GM06990 (cell line): ENCODE measurements around the gene BAG5.

Experiments
- DNase-seq: peaks from one replicate; pipeline ENCODE4 v3.0.0-alpha.2; 2011; ENCODE audit not compliant: insufficient read length; ENCODE audit errors: extremely low read depth
- H3K27me3 ChIP-seq: replicated peaks from 2 replicates; pipeline ENCODE4 v1.6.0; 2011; ENCODE audit warnings: low read length; ENCODE audit not compliant: control insufficient read depth, insufficient read depth
- H3K36me3 ChIP-seq: 2 replicates; pipeline ENCODE4 v1.5.1; 2011; ENCODE audit warnings: low read length; ENCODE audit not compliant: control insufficient read depth, insufficient read depth
- H3K4me3 ChIP-seq: replicated peaks from 2 replicates; pipeline ENCODE4 v1.5.1; 2011; ENCODE audit warnings: low read depth, mild to moderate bottlenecking, control low read depth, low read length
- TF ChIP-seq, protein P1 (sequence below): IDR thresholded peaks from 2 replicates; pipeline ENCODE4 v1.5.1; 2011; ENCODE audit warnings: low read length, control low read depth, mild to moderate bottlenecking, inconsistent platforms; ENCODE audit not compliant: insufficient read depth, poor library complexity, severe bottlenecking

Gene BAG5

DNA sequence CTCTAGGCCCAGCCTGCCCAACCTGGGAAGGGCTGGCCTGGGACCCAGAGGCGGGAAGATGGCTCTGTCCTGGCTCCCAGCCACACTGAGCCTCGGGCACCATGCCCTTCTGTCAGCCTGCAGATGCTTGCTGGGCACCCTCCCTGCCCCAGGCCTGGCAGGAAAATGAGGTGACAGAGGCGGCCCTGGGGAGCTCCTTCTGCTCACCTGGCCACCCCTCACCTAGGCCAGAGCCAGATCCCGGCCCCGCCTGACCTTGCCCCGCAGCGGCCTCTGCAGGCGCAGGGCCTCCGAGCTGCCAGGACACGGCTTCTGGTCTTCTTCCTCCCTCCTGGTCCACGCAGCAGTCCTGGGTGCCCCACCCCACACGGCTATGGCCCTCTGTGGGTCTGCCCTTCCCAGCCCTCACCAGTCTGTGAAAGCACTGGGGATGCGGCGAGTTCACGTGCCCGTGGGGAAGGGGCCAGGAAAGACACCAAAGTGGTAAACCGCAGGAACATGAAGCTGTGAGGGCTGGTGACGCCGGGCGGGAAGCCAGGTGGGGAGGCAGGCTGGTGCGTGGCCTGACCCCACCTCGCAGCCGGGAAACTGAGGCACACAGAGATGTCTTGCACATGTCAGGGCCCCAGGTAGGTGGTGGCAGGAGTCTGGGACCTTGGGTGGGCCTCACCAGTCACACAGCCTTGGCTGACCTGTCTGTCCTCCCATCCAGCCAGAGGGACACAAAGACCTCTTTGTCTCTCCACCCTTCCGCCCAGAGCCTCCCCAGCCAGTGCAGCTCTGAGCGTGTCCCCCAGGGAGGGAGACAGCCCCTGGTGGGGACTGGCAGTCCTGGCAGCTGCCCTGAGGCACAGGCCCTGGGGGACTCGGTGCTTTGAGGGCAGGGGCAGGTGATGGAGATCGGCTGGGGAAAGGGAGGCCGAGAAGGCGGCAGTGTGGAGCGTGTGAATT lies 12.8 kb downstream of the BAG5 start:
- TF ChIP-seq, protein P1, sequence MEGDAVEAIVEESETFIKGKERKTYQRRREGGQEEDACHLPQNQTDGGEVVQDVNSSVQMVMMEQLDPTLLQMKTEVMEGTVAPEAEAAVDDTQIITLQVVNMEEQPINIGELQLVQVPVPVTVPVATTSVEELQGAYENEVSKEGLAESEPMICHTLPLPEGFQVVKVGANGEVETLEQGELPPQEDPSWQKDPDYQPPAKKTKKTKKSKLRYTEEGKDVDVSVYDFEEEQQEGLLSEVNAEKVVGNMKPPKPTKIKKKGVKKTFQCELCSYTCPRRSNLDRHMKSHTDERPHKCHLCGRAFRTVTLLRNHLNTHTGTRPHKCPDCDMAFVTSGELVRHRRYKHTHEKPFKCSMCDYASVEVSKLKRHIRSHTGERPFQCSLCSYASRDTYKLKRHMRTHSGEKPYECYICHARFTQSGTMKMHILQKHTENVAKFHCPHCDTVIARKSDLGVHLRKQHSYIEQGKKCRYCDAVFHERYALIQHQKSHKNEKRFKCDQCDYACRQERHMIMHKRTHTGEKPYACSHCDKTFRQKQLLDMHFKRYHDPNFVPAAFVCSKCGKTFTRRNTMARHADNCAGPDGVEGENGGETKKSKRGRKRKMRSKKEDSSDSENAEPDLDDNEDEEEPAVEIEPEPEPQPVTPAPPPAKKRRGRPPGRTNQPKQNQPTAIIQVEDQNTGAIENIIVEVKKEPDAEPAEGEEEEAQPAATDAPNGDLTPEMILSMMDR = no peak
- Histone ChIP-seq H3K36me3 (no peaks in the 10 kb centered on the region), H3K4me3 (no peak overlapping the region), H3K27me3 (no peaks in the 10 kb centered on the region)
- DNase-seq = peak; percentile 6

DNA sequence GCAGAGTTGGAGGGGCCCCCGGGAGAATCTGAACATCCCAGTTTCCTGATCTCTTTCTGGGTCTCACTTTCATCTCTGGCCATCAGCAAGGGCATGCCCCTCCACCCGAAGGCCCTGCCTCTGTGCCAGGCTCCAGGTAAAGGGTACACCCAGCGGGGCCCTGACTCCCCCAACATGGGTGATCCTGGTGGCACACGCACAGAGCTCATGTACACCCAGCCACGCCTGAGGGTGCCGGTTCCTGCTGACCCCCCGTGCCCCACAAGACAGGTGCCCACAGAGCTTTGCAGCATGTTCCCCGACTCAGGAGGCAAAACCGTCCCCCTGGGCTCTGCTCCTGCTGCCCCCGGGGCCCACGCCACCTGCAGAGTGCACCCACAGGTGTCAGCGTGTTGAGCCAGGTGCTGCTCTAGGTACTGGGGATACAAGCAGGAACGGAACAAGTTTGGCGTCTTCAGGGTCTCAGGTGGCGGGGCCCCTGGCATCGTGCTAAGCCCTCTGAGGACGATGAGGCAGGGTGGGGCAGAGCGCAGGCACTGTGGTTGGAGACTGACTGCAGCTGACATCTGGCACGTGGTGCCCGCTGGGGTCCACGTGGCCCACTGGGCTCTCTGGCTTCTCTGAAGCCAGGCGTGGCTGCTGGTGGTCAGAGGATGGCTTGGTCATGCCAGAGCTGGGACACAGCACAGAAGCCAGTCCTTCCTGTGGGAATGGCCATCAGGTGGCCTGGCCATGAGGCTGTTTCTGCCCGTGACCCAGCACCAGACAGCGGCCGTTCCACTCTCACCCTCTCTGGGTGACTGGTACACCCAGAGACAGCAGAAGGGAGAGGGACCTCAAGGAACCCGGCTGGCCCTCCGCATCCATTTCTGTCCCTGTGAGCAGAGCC lies 13.8 kb downstream of the BAG5 start:
- no peak for DNase-seq

DNA sequence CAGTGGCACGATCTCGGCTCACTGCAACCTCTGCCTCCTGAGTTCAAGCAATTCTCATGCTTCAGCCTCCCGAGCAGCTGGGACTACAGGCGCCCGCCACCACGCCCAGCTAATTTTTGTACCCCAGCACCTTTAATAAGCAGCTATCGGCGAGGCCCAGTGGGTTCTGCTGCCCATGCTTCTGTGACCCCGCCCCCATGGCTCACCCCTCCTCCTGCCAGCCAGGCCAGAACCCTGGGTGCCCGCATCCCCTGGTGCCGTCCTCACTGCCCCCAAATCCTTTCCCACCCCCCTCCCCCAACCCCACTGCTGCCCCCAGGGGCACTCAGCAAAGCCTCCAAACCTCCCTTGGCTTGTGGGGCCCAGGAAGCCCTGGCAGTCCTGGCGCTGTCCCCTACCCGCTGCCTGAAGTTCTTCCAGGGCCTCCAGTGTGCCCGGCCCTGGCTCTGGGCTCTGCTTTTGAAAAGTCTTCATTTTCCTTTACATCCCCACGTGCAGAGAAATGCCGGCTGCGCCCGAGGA lies 14.5 kb downstream of the BAG5 start:
- H3K36me3 ChIP-seq = no peaks in the 10 kb centered on the region
- H3K4me3 ChIP-seq = no peak overlapping the region
- DNase-seq = no peak
- no peaks in the 10 kb centered on the region for H3K27me3 ChIP-seq
- TF ChIP-seq, protein P1 = no peak

More for the DNA sequence above, 13.8 kb downstream of the BAG5 start:
- Histone ChIP-seq H3K27me3 (no peaks in the 10 kb centered on the region), H3K4me3 (no peak overlapping the region), H3K36me3 (no peaks in the 10 kb centered on the region)
- TF ChIP-seq, protein P1 = no peak

DNA sequence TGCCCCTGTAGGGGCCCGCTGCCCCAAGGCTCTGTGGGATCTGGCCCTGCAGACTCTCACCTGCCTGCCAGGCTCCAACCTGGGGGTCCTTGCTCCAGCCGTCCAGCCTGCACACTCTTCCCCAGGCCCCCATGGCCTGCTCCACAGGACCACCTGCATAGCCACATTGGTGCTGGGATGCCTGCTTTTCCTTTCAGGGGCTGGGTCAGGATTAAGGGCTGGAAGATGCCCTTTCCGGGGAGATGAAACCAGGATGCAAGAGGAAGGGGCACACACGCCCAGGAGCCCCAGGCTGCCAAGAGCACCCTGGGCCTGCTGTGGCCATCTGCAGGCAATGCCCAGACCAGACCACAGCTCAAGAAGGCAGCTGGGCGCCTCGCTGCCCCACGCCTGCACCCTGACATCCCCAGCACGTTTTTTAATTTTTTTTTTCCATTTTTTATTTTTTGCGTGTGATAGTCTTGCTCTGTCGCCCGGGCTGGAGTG lies 15.0 kb downstream of the BAG5 start:
- no peak overlapping the region for H3K4me3 ChIP-seq
- DNase-seq = no peak
- H3K36me3 ChIP-seq = no peaks in the 10 kb centered on the region
- H3K27me3 ChIP-seq = no peaks in the 10 kb centered on the region
- TF ChIP-seq, protein P1 = no peak

DNA sequence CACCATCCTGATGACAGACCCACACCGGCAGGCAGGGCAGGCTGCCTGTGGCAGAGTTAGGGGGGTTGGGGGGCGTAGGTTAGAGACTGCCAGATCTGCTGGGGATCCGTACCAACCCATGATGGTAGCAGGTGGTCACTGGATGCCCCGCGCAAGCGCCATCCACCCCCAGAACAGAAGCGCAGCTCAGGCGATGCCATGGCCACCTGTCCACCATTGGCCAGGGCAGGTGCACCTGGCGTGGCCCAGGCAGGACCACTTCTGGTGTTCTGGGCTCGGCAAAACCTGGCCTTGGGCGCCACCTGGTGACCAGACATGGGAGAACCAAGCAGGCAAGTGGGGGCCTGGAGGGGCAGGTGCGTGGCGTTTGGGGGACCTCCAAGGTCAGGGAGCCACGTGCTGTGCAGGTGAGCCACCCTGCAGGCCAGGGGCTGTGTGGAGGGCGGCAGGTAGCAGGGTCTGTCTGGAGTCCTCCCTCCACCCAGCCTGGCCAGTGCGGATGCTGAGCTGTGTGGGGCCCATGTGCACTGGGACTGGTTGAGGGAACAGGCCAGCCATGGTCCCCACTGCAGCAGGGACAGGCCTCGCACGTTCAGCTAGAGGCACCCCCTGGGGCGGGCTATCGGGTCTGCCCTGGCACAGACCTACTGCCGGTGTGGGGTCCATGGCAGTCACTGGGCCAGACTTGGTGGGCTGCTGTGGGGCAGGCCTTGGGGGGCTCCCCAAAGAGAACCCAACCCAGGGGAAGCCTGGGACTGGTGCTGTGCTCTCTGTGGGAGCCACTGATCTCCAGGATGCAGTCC lies 15.6 kb downstream of the BAG5 start:
- Histone ChIP-seq H3K36me3 (no peaks in the 10 kb centered on the region), H3K27me3 (no peaks in the 10 kb centered on the region), H3K4me3 (no peak overlapping the region)
- DNase-seq = peak; percentile 67
- TF ChIP-seq, protein P1 = peak; percentile 88
